Caco-2 (cell line): ENCODE measurements around the gene SERPINB12. TPM values are rescaled to one million over a fixed set of nuclear protein-coding genes. Genes with fewer than 3 reads are reported as not detected.
A peak's percentile ranks its signal among the peaks of the same experiment; 100 is the strongest.

Experiments
- BruUV-seq: library from RNA; stranded (reverse); fragments of 400-500 nt; replicated peaks from 2 replicates; lab custom pipeline; 2021; lab: Mats Ljungman, UMichigan
- CTCF ChIA-PET: fragments of 300-600 bp; sonication (Branson Sonifier 250); formaldehyde crosslinking; loops from one replicate; lab custom pipeline; 2022; ENCODE audit warnings: antibody characterized with exemption; lab: Charles Lee
- POLR2A ChIA-PET: fragments of 300-600 bp; sonication (Branson Sonifier 250); formaldehyde crosslinking; loops from one replicate; lab custom pipeline; 2022; ENCODE audit warnings: antibody characterized with exemption; lab: Charles Lee
- DNase-seq, 2 experiments: peaks; one replicate each; pipeline versions ENCODE4 v3.0.0 to v3.0.0-alpha.2; 2020 to 2022
- H3K27me3 ChIP-seq: replicated peaks from 2 replicates; pipeline ENCODE4 v1.6.0; 2011; ENCODE audit warnings: low read length; ENCODE audit not compliant: control insufficient read depth, insufficient read depth
- H3K36me3 ChIP-seq: 2 replicates; pipeline ENCODE4 v1.5.1; 2011; ENCODE audit warnings: low read length; ENCODE audit not compliant: control insufficient read depth, insufficient read depth
- H3K4me1 ChIP-seq: fragments of 250-450 bp; sonication (Bioruptor Pico); 2 replicates; pipeline ENCODE4 v1.5.1; 2020; ENCODE audit warnings: mild to moderate bottlenecking
- H3K4me3 ChIP-seq: 2 replicates; pipeline ENCODE4 v1.5.1; 2011; ENCODE audit warnings: low read depth, mild to moderate bottlenecking, control low read depth, low read length
- H3K9me3 ChIP-seq: fragments of 250-450 bp; sonication (Bioruptor Pico); 2 replicates; pipeline ENCODE4 v1.5.1; 2020; ENCODE audit warnings: mild to moderate bottlenecking, moderate library complexity
- H3K27ac Mint-ChIP-seq: one replicate; pipeline ENCODE4 v1.8.0; 2022; ENCODE audit warnings: mixed read lengths; ENCODE audit not compliant: unreplicated experiment
- H3K27me3 Mint-ChIP-seq: one replicate; pipeline ENCODE4 v1.8.0; 2022; ENCODE audit warnings: mixed read lengths; ENCODE audit not compliant: insufficient read depth, unreplicated experiment
- H3K36me3 Mint-ChIP-seq: one replicate; pipeline ENCODE4 v1.8.0; 2022; ENCODE audit warnings: mild to moderate bottlenecking, mixed read lengths; ENCODE audit not compliant: insufficient read depth, unreplicated experiment
- H3K4me1 Mint-ChIP-seq: one replicate; pipeline ENCODE4 v1.8.0; 2022; ENCODE audit warnings: low read depth, mixed read lengths; ENCODE audit not compliant: unreplicated experiment
- H3K4me3 Mint-ChIP-seq: one replicate; pipeline ENCODE4 v1.8.0; 2022; ENCODE audit warnings: mild to moderate bottlenecking, moderate library complexity, mixed read lengths; ENCODE audit not compliant: unreplicated experiment
- H3K9me3 Mint-ChIP-seq: one replicate; pipeline ENCODE4 v1.8.0; 2022; ENCODE audit warnings: mixed read lengths; ENCODE audit not compliant: unreplicated experiment
- intact Hi-C: fragments of 100-400 bp; cut with micrococcal nuclease; formaldehyde crosslinking; loops from one replicate; pipeline ENCODE4 v1.10.0; 2022; ENCODE audit not compliant: unreplicated experiment
- total RNA-seq: library from RNA; stranded (reverse); gene quantifications from 2 replicates; pipeline ENCODE4 v1.2.3, GENCODE V29; 2022
- TF ChIP-seq, protein P1 (sequence below), 2 experiments: fragments of 200-600 bp in 1 of 2; IDR thresholded peaks; 1 replicate in 1 of 2; 2 replicates in 1 of 2; pipeline versions ENCODE4 v1.5.1 to v1.8.0; 2011 to 2022; ENCODE audit warnings: antibody characterized with exemption in 1 of 2, control low read depth in 1 of 2, inconsistent platforms in 1 of 2, low read depth in 1 of 2, low read length in 1 of 2, mild to moderate bottlenecking in 1 of 2, moderate library complexity in 1 of 2; ENCODE audit not compliant: insufficient read depth in 1 of 2, severe bottlenecking in 1 of 2, unreplicated experiment in 1 of 2

SERPINB12 gene
- total RNA-seq, 1 experiment from 2014 or later, result not detected

DNA sequence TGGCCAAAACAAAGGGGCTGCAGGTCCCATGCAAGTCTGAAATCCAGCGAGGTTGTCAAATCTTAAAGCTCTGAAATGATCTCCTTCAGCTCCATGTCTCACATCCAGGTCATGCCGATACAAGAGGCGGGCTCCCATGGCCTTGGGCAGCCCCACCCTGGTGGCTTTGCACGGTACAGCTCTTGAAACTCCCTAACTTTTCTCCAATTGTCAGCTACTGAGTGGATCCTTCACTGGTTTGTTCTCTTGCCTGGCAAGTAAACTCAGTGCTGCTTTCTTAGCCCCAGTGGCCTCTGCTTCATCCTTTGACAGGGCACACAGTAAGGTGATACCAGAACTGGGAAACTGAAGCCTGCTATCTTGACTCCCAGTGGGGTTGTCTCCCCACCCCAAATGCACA lies 71.3 kb downstream of the SERPINB12 start:
- POLR2A ChIA-PET, result no interaction called here
- CTCF ChIA-PET, result no interaction called here
- TF ChIP-seq, protein P1, sequence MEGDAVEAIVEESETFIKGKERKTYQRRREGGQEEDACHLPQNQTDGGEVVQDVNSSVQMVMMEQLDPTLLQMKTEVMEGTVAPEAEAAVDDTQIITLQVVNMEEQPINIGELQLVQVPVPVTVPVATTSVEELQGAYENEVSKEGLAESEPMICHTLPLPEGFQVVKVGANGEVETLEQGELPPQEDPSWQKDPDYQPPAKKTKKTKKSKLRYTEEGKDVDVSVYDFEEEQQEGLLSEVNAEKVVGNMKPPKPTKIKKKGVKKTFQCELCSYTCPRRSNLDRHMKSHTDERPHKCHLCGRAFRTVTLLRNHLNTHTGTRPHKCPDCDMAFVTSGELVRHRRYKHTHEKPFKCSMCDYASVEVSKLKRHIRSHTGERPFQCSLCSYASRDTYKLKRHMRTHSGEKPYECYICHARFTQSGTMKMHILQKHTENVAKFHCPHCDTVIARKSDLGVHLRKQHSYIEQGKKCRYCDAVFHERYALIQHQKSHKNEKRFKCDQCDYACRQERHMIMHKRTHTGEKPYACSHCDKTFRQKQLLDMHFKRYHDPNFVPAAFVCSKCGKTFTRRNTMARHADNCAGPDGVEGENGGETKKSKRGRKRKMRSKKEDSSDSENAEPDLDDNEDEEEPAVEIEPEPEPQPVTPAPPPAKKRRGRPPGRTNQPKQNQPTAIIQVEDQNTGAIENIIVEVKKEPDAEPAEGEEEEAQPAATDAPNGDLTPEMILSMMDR (IDR thresholded peaks at IDR 0.05; ENCODE audit: insufficient read depth in 1 of 2, low read depth in 1 of 2, low read length in 1 of 2, severe bottlenecking in 1 of 2, unreplicated experiment in 1 of 2), result no peak

DNA sequence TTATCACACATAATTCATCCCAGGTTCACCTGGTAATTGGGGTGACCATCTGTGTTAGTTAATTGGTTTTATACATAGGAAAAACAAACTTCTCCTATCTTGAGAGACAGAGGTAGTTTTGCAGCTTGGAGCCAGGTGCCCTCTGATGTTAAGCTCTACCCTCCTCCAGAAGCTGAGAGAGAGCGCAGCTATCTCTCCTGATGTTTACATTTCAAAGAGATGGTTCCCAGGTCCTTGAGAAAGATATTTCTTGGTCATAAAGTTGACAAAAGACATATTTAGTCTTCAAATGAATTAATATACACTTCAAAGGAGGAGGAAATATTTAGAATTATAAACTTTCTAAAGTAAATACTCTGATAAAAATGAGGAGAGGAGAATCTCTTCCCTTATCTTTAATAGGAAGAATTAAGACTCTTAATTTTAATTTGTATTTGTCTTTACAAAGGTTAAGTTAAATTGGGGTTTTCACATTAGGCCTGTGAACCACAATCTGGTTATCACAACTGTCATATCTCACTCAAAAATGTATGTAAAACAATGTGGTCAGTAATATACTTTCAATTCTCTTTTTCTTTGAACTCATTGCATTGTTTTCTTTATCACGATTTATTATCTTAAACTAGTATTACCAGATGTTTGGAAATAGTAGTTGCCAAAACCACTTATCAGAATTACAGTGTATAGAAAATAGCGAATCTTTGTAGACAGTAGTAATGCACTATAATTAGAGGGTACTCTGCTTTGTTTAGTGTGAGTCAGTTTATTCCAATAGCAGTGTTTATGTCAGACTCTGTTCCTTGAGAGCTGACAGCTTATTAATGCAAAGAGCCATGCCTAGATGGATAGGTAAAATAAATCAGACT lies 75.1 kb downstream of the SERPINB12 start:
- POLR2A ChIA-PET, result no interaction called here
- CTCF ChIA-PET, result no interaction called here
- Histone ChIP-seq H3K27me3 (no peaks in the 10 kb centered on the region), H3K36me3 (no peaks in the 10 kb centered on the region), H3K4me1 (no peaks in the 10 kb centered on the region), H3K4me3 (no peak overlapping the region), H3K9me3 (no peaks in the 10 kb centered on the region)
- no peaks in the 10 kb centered on the region for H3K27me3 Mint-ChIP-seq
- H3K27ac Mint-ChIP-seq, result no peak overlapping the region
- no peaks in the 10 kb centered on the region for H3K4me1 Mint-ChIP-seq
- no peaks in the 10 kb centered on the region for H3K36me3 Mint-ChIP-seq
- H3K9me3 Mint-ChIP-seq, result no peaks in the 10 kb centered on the region
- intact Hi-C loops, result no loop called here
- no peak overlapping the region for H3K4me3 Mint-ChIP-seq
- DNase-seq, result peak in 1 of 2 experiments; percentile 35
- TF ChIP-seq, protein P1 (IDR thresholded peaks at IDR 0.05; ENCODE audit: insufficient read depth in 1 of 2, low read depth in 1 of 2, low read length in 1 of 2, severe bottlenecking in 1 of 2, unreplicated experiment in 1 of 2), result no peak
- no TSS peak for BruUV-seq

More for the DNA sequence above, 71.3 kb downstream of the SERPINB12 start:
- H3K4me3 ChIP-seq, result no peak overlapping the region
- no peak overlapping the region for H3K27ac Mint-ChIP-seq
- no peaks in the 10 kb centered on the region for H3K9me3 Mint-ChIP-seq
- no peaks in the 10 kb centered on the region for H3K4me1 ChIP-seq
- H3K36me3 ChIP-seq, result no peaks in the 10 kb centered on the region
- H3K27me3 Mint-ChIP-seq, result no peaks in the 10 kb centered on the region
- intact Hi-C loops, result no loop called here
- no peak overlapping the region for H3K4me3 Mint-ChIP-seq
- no TSS peak for BruUV-seq
- DNase-seq, result no peak
- no peaks in the 10 kb centered on the region for H3K4me1 Mint-ChIP-seq
- H3K27me3 ChIP-seq, result no peaks in the 10 kb centered on the region
- no peaks in the 10 kb centered on the region for H3K9me3 ChIP-seq
- H3K36me3 Mint-ChIP-seq, result no peaks in the 10 kb centered on the region

DNA sequence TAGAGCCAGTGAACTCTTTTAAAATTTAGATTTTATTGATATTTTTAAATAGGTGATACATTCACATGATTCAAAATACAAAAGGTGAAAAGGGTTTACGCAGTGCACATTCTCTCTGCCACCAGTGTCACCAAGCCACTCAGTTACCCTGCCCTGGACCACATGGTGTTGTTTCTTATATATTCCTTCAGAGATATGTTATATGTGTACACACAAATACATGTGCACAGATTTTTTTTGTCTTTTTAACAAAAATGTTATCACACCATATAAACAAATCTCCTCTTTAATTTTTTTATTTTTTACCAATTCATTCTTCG lies 75.7 kb downstream of the SERPINB12 start:
- TF ChIP-seq, protein P1 (IDR thresholded peaks at IDR 0.05; ENCODE audit: insufficient read depth in 1 of 2, low read depth in 1 of 2, low read length in 1 of 2, severe bottlenecking in 1 of 2, unreplicated experiment in 1 of 2), result no peak
- Histone ChIP-seq H3K36me3 (no peaks in the 10 kb centered on the region), H3K9me3 (no peaks in the 10 kb centered on the region), H3K4me3 (no peak overlapping the region), H3K4me1 (no peaks in the 10 kb centered on the region), H3K27me3 (no peaks in the 10 kb centered on the region)
- intact Hi-C loops, result no loop called here
- Mint-ChIP-seq H3K27ac (no peak overlapping the region), H3K27me3 (no peaks in the 10 kb centered on the region), H3K4me3 (no peak overlapping the region), H3K9me3 (no peaks in the 10 kb centered on the region), H3K36me3 (no peaks in the 10 kb centered on the region), H3K4me1 (no peaks in the 10 kb centered on the region)
- no peak for DNase-seq
- BruUV-seq, result no TSS peak
- ChIA-PET POLR2A (no interaction called here), CTCF (no interaction called here)

Other genes starting within 250 kb of the SERPINB12 start
- 6.3 and 6.5 TPM in 2 replicates for gene BCL2, start 222.6 kb upstream of the SERPINB12 start, total RNA-seq
- gene KDSR, start 175.2 kb upstream of the SERPINB12 start, total RNA-seq, result 22.8 and 26.8 TPM in 2 replicates
- 35.0 and 35.3 TPM in 2 replicates for gene VPS4B, start 119.9 kb upstream of the SERPINB12 start, total RNA-seq
- not detected in 2 replicates for gene SERPINB5, start 65.4 kb upstream of the SERPINB12 start, total RNA-seq
- not detected in 2 replicates for gene SERPINB13, start 45.0 kb downstream of the SERPINB12 start, total RNA-seq
- gene SERPINB4, start 101.9 kb downstream of the SERPINB12 start, total RNA-seq, result not detected in 2 replicates
- gene SERPINB3, start 119.5 kb downstream of the SERPINB12 start, total RNA-seq, result not detected in 2 replicates
- not detected in 2 replicates for gene SERPINB11, start 160.6 kb downstream of the SERPINB12 start, total RNA-seq
- not detected in 2 replicates for gene SERPINB7, start 233.0 kb downstream of the SERPINB12 start, total RNA-seq